Breast epithelium (tissue), 3 donors: ENCODE results near the gene ZNF536.

Source experiments
- CTCF ChIP-seq, 3 donors: fragments of 450-650 bp; IDR thresholded peaks; one replicate each; pipeline ENCODE4 v1.5.1; 2016 to 2017; ENCODE audit warnings: antibody characterized with exemption in 3 of 3, mild to moderate bottlenecking in 3 of 3, moderate library complexity in 3 of 3
- POLR2A ChIP-seq: fragments of 450-650 bp; IDR thresholded peaks from one replicate; pipeline ENCODE4 v1.6.1; 2016; ENCODE audit warnings: antibody characterized with exemption, mild to moderate bottlenecking, moderate library complexity
- POLR2AphosphoS5 ChIP-seq, 3 donors: sonication (generic); formaldehyde crosslinking; IDR thresholded peaks; one replicate each; pipeline ENCODE4 v1.6.1; 2017; ENCODE audit warnings: antibody characterized with exemption in 3 of 3

- TF ChIP-seq CTCF (IDR thresholded peaks at IDR 0.05) (no peak), POLR2A (no peak), POLR2AphosphoS5 (IDR thresholded peaks at IDR 0.05) (no peak)
These were observed 62.8 kb downstream of the ZNF536 start for GRCh38 chr19:30434797-30435594.
